ENCODE results near the gene TNFAIP8L2.
"Not testable (repeated sequence)": the region's sequence is repeated elsewhere in the genome, so short reads cannot be mapped to it uniquely, and the experiment has no call there.

The TNFAIP8L2 gene

GRCh38 chr1:151187205-151187604 lies 30.8 kb downstream of the TNFAIP8L2 start:
- no peak overlapping the region for H3K4me3 ChIP-seq
- H3K9me3 ChIP-seq: no peaks in the 10 kb centered on the region; the same call in 1 of the 2 replicates
- H3K27me3 ChIP-seq (ENCODE audit: low read depth): no peaks in the 10 kb centered on the region
- H3K36me3 ChIP-seq (replicated peaks): peaks cover 38% of the 10 kb centered on the region
- DNase-seq (ENCODE audit: low spot score in 2 of 2): no peak
- peaks cover 6% of the 10 kb centered on the region for H3K4me1 ChIP-seq
- in situ Hi-C loops (cut with MboI; ENCODE audit: low sequenced_read_pairs): no loop called here

DNA sequence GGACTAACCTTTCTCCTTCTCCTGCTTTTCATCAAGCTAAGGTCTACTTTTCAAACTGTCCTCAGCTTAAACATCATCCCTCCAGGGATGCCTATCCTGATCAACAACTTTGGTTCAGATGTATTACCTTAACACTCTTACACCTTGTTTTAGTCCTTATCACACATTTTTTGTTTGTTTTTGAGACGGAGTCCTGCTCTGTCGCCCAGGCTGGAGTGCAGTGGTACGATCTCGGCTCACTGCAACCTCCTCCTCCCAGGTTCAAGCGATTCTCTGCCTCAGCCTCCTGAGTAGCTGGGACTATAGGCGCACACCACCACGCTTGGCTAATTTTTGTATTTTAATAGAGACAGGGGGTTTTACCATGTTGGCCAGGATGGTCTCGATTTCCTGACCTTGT lies 32.2 kb downstream of the TNFAIP8L2 start:
- DNase-seq (ENCODE audit: low spot score in 2 of 2); in situ Hi-C loops (cut with MboI; ENCODE audit: low sequenced_read_pairs); H3K27me3 ChIP-seq (ENCODE audit: low read depth); H3K4me1 ChIP-seq; H3K9me3 ChIP-seq: not testable (repeated sequence)
- peak overlapping the region; percentile 97 for H3K4me3 ChIP-seq
- peaks cover 26% of the 10 kb centered on the region for H3K36me3 ChIP-seq (replicated peaks)

DNA sequence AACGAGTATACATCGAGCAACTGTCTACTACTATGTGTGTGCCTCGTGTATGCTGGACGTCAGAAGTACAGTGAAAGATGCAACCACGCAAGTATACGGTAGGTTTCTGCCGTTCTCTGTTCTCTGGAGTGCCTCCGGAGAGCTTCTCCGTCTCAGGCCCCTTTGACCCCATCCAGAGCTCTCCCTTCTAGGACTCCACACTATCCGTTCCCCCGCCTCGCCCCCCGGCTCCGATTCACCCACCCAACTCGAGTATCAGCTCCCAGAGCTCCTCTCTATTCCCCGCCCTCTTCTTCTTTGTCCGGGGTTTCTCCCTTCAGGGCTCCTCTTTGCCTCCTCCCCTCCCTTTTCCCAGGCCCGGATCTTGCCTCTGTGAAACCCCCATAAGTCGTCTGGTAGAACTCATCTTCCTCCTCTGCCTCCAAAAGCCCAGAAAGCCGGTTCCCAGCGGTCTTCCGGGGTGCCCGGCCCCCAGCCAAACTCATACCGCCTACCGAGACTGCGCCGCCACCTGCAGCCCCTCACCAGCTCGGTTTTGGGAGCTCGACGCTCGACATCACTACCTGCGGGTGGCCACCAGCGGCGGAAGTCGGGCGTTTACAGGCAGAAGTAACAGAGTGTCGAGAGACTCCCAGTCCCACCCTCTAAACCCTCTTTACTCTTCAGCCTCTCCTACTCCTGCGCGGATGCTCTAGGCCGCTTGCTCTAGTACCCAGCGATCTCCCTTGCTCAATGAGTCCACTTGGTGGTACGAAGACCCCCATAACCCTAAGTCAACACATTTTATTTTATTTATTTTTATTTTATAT lies 33.4 kb downstream of the TNFAIP8L2 start, which contains the start of gene VPS72:
Gene VPS72 (minus strand): TSS at position 561 of the 809 bp plus-strand sequence. CDS start 76 bp downstream, at position 485.
- Histone ChIP-seq H3K4me3 (peak within 1 kb of the TSS; percentile 97), H3K27me3 (ENCODE audit: low read depth) (no peaks in the 10 kb centered on the region), H3K36me3 (replicated peaks) (peaks cover 14% of the 10 kb centered on the region), H3K9me3 (no peaks in the 10 kb centered on the region), H3K4me1 (peaks cover 6% of the 10 kb centered on the region)
- in situ Hi-C loops (cut with MboI; ENCODE audit: low sequenced_read_pairs): no loop called here
- peak; percentile 91 to 93 for DNase-seq (ENCODE audit: low spot score in 2 of 2)

GRCh38 chr1:151192047-151192446 lies 35.6 kb downstream of the TNFAIP8L2 start:
- H3K4me1 ChIP-seq: peaks cover 10% of the 10 kb centered on the region
- no peaks in the 10 kb centered on the region for H3K27me3 ChIP-seq (ENCODE audit: low read depth)
- in situ Hi-C loops (cut with MboI; ENCODE audit: low sequenced_read_pairs): no loop called here
- H3K9me3 ChIP-seq: no peaks in the 10 kb centered on the region
- H3K36me3 ChIP-seq (replicated peaks): peaks cover 2% of the 10 kb centered on the region; the same call in 1 of the 2 replicates
- no peak overlapping the region for H3K4me3 ChIP-seq
- no peak for DNase-seq (ENCODE audit: low spot score in 2 of 2)

DNA sequence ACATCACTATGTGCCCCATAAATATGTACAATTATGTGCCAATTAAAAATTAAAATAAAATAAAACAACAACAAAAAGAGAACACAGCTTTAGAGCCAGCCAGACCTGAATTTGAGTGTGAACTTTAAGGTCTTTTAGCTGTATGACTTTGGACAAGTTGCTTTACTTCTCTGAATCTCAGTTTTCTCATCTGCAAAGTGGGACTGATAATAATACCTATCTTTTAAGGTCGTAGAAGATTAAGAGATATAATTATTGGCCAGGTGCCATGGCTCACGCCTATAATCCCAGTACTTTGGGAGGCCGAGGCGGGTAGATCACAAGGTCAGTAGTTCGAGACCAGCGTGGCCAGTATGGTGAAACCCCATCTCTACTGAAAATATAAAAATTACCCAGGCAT lies 36.9 kb downstream of the TNFAIP8L2 start:
- DNase-seq (ENCODE audit: low spot score in 2 of 2): no peak
- in situ Hi-C loops (cut with MboI; ENCODE audit: low sequenced_read_pairs): no loop called here
- no peak overlapping the region for H3K4me3 ChIP-seq
- H3K4me1 ChIP-seq: peaks cover 16% of the 10 kb centered on the region
- peaks cover 2% of the 10 kb centered on the region; the same call in 1 of the 2 replicates for H3K36me3 ChIP-seq (replicated peaks)
- no peaks in the 10 kb centered on the region for H3K9me3 ChIP-seq
- no peaks in the 10 kb centered on the region for H3K27me3 ChIP-seq (ENCODE audit: low read depth)

- in situ Hi-C loops (cut with MboI; ENCODE audit: low sequenced_read_pairs): no loop called here
- DNase-seq (ENCODE audit: low spot score in 2 of 2): no peak
- H3K27me3 ChIP-seq (ENCODE audit: low read depth): no peaks in the 10 kb centered on the region
- H3K4me1 ChIP-seq: peaks cover 12% of the 10 kb centered on the region
- H3K36me3 ChIP-seq (replicated peaks): peaks cover 2% of the 10 kb centered on the region
- no peaks in the 10 kb centered on the region for H3K9me3 ChIP-seq
- H3K4me3 ChIP-seq: no peak overlapping the region
These were observed 37.4 kb downstream of the TNFAIP8L2 start for GRCh38 chr1:151193856-151194255.

DNA sequence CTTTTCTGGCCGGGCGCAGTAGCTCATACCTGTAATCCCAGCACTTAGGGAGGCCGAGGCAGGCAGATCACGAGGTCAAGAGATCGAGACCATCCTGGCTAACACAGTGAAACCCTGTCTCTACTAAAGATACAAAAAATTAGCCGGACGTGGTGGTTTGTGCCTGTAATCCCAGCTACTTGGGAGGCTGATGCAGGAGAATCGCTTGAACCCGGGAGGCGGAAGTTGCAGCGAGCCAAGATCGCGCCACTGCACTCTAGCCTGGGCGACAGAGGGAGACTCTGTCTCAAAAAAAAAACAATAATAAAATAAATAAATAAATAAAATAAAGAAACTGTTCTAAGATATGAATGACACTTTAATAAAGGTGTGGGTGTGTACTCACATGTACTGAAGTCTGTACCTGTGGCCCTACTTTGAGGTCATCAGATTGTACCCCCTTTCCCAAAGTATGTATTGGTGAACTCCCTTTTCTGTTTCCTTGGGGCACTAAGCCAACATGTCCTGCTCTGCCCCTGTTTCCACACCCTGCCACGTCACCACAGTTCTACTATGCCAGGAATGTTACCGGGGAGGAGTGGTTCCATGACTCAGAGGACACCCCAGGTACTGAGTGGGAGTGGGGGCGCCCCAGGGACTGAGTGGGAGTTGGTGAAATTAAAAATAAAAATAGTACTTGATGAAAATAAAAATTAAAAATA lies 38.6 kb downstream of the TNFAIP8L2 start:
- H3K9me3 ChIP-seq; H3K4me3 ChIP-seq; in situ Hi-C loops (cut with MboI; ENCODE audit: low sequenced_read_pairs); DNase-seq (ENCODE audit: low spot score in 2 of 2); H3K36me3 ChIP-seq (replicated peaks); H3K27me3 ChIP-seq (ENCODE audit: low read depth): not testable (repeated sequence)
- H3K4me1 ChIP-seq: peaks cover 12% of the 10 kb centered on the region

DNA sequence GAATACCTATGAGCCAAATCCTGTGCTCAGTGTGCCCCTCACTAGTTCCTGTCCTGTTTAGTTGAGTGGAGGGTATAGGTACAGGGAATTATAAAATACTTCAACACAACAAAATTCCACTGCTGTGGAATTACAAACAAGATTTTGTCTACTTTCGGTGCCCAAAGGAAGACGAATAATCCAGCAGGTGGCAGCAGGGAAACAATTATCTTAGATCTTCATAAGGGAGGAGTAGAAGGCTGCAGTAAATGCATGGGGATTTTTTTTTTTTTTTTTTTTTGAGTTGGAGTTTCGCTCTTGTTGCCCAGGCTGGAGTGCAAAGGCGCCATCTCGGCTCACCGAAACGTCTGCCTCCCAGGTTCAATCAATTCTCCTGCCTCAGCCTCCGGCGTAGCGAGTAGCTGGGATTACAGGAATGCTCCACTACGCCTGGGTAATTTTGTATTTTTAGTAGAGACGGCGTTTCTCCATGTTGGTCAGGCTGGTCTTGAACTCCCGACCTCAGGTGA lies 39.9 kb downstream of the TNFAIP8L2 start:
- Histone ChIP-seq H3K27me3 (ENCODE audit: low read depth) (no peaks in the 10 kb centered on the region), H3K36me3 (replicated peaks) (no peaks in the 10 kb centered on the region; the same call in 1 of the 2 replicates), H3K4me1 (peaks cover 13% of the 10 kb centered on the region), H3K9me3 (no peaks in the 10 kb centered on the region), H3K4me3 (peak overlapping the region; percentile 1; the same call in 1 of the 2 replicates)
- DNase-seq (ENCODE audit: low spot score in 2 of 2): peak; percentile 80 to 85
- in situ Hi-C loops (cut with MboI; ENCODE audit: low sequenced_read_pairs): no loop called here

DNA sequence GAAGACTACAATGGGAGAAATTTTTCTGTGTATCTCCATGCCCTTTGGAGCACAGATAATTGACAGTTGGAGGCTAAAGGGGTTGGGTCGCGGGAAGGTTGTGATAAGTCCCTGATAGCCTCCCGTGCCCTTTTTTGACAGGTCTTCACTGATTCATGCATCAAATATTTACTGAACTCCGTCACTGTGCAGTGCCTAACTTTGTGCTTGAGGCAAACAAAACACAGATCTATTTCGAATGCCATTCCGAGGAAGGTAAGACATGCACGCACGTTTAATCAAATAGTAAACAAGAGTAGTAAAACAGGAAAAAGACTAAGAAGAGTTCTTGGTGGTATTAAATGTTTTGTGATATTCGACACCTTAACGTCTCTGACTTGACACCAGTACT lies 41.4 kb downstream of the TNFAIP8L2 start:
- Histone ChIP-seq H3K9me3 (no peaks in the 10 kb centered on the region), H3K4me1 (peaks cover 13% of the 10 kb centered on the region), H3K4me3 (peak overlapping the region; percentile 82), H3K27me3 (ENCODE audit: low read depth) (no peaks in the 10 kb centered on the region), H3K36me3 (replicated peaks) (peaks cover 11% of the 10 kb centered on the region)
- in situ Hi-C loops (cut with MboI; ENCODE audit: low sequenced_read_pairs): no loop called here
- no peak for DNase-seq (ENCODE audit: low spot score in 2 of 2)

- H3K4me1 ChIP-seq: peaks cover 13% of the 10 kb centered on the region
- no peaks in the 10 kb centered on the region for H3K27me3 ChIP-seq (ENCODE audit: low read depth)
- no peaks in the 10 kb centered on the region for H3K9me3 ChIP-seq
- H3K4me3 ChIP-seq: peak within 1 kb of the TSS; percentile 82
- in situ Hi-C loops (cut with MboI; ENCODE audit: low sequenced_read_pairs): no loop called here
- H3K36me3 ChIP-seq (replicated peaks): peaks cover 17% of the 10 kb centered on the region
- peak; percentile 92 to 99 for DNase-seq (ENCODE audit: low spot score in 2 of 2)
These were observed 42.0 kb downstream of the TNFAIP8L2 start, which contains the start of gene PIP5K1A for GRCh38 chr1:151198254-151199127. TSS of gene PIP5K1A (plus strand) at chr1:151198552. CDS start at chr1:151198997, 445 bp downstream.

DNA sequence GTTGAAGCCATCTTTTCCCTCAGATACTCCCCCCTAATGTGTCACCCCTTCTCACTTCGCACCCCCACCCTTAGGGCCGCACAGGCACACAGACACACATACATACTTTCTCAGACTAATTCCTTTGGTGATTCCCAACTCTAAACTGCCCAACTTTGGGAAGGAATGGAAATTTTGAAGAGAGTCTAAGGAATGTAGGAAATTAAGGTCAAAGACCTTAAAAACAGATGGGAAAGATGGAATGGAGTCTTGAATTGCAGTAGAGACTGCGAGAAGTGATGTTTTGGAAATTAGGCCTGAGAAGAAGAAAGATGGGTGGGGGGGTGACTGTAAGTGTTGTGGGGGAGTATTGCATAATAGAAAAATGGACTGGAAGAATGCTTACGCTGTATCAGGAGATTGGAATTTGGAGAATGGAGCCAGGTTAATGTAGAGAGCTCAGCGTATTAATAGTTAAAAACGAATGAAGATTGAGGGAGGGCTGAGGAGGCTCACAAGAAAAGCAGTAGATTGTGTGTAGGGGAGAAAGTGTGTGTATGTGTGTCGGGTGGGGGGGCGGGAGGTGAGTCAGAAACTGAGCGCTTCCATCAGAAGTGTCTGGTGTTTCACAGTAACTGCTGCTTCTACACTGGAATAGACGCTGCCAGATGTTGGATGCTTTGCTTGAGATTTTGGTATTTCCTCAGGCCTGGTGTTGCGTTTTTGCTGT lies 43.6 kb downstream of the TNFAIP8L2 start:
- in situ Hi-C loops (cut with MboI; ENCODE audit: low sequenced_read_pairs): no loop called here
- peaks cover 23% of the 10 kb centered on the region for H3K36me3 ChIP-seq (replicated peaks)
- H3K4me3 ChIP-seq: peak overlapping the region; percentile 82
- peaks cover 13% of the 10 kb centered on the region for H3K4me1 ChIP-seq
- no peaks in the 10 kb centered on the region for H3K9me3 ChIP-seq
- H3K27me3 ChIP-seq (ENCODE audit: low read depth): no peaks in the 10 kb centered on the region
- DNase-seq (ENCODE audit: low spot score in 2 of 2): peak in 1 of 2 experiments; percentile 43

- not testable (repeated sequence) for H3K4me1 ChIP-seq
These were observed 49.0 kb downstream of the TNFAIP8L2 start for GRCh38 chr1:151205381-151205965.

More at GRCh38 chr1:151205381-151205965, 49.0 kb downstream of the TNFAIP8L2 start:
- in situ Hi-C loops (cut with MboI; ENCODE audit: low sequenced_read_pairs); H3K9me3 ChIP-seq; H3K4me3 ChIP-seq; H3K27me3 ChIP-seq (ENCODE audit: low read depth); DNase-seq (ENCODE audit: low spot score in 2 of 2): not testable (repeated sequence)
- H3K36me3 ChIP-seq (replicated peaks): peaks cover 51% of the 10 kb centered on the region
